BLaER1 (cell line): ENCODE results near the gene CDC42SE2.

Experiments used
- H3K27ac ChIP-seq: shearing (Covaris generic); formaldehyde crosslinking; 2 replicates; pipeline ENCODE4 v1.8.1; 2022
- H3K27me3 ChIP-seq: shearing (Covaris generic); formaldehyde crosslinking; 2 replicates; pipeline ENCODE4 v1.8.1; 2022
- H3K36me3 ChIP-seq: shearing (Covaris generic); formaldehyde crosslinking; 2 replicates; pipeline ENCODE4 v1.8.1; 2022
- H3K4me1 ChIP-seq: shearing (Covaris generic); formaldehyde crosslinking; 2 replicates; pipeline ENCODE4 v1.8.1; 2022
- H3K4me2 ChIP-seq: shearing (Covaris generic); formaldehyde crosslinking; 2 replicates; pipeline ENCODE4 v1.8.1; 2022
- H3K4me3 ChIP-seq: shearing (Covaris generic); formaldehyde crosslinking; 2 replicates; pipeline ENCODE4 v1.8.1; 2022
- H3K9ac ChIP-seq: shearing (Covaris generic); formaldehyde crosslinking; 2 replicates; pipeline ENCODE4 v1.8.1; 2022
- H3K9me3 ChIP-seq: shearing (Covaris generic); formaldehyde crosslinking; 2 replicates; pipeline ENCODE4 v1.8.1; 2022
- H4K20me1 ChIP-seq: shearing (Covaris generic); formaldehyde crosslinking; 2 replicates; pipeline ENCODE4 v1.8.1; 2022
- Cebpa-rat ChIP-seq: shearing (Covaris generic); IDR thresholded peaks from 2 replicates; pipeline ENCODE4 v1.8.1; 2022

Gene CDC42SE2

GRCh38 chr5:131413605-131414559 is 150.0 kb downstream of the CDC42SE2 start:
- Histone ChIP-seq H3K9ac (no peak overlapping the region), H3K36me3 (peaks cover 49% of the 10 kb centered on the region)

DNA sequence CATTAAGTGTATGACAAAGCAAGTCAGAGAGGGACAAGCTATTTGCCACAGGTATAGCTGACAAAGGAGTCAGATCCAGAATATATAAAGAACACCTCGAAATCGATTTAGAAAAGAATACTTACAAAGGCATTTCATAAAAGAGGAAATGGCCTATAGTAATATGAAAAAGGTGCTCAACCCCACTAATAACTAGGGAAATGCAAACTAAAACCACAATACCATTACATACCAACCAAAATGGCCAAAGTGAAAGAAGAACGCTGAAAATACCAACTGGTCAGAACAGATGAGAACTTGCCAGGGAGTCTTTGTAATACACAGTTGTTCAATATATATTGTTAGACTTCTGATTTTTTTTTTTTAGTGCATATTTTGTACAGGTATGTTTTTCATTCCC is 152.9 kb downstream of the CDC42SE2 start:
- H4K20me1 ChIP-seq: no peaks in the 10 kb centered on the region
- H3K4me2 ChIP-seq: no peak overlapping the region
- H3K9ac ChIP-seq: no peak overlapping the region
- TF ChIP-seq Cebpa-rat: no peak
- no peaks in the 10 kb centered on the region for H3K9me3 ChIP-seq
- H3K27me3 ChIP-seq: no peaks in the 10 kb centered on the region
- H3K4me3 ChIP-seq: no peak overlapping the region
- peaks cover 6% of the 10 kb centered on the region; the same call in 1 of the 2 replicates for H3K4me1 ChIP-seq
- H3K36me3 ChIP-seq: peaks cover 40% of the 10 kb centered on the region
- no peak overlapping the region for H3K27ac ChIP-seq

More at GRCh38 chr5:131413605-131414559, 150.0 kb downstream of the CDC42SE2 start:
- H3K9me3 ChIP-seq: no peaks in the 10 kb centered on the region
- no peaks in the 10 kb centered on the region for H3K27me3 ChIP-seq
- peaks cover 6% of the 10 kb centered on the region; the same call in 1 of the 2 replicates for H3K4me1 ChIP-seq
- H3K27ac ChIP-seq: no peak overlapping the region; the same call in 1 of the 2 replicates
- no peak overlapping the region for H3K4me2 ChIP-seq
- no peak overlapping the region for H3K4me3 ChIP-seq
- H4K20me1 ChIP-seq: no peaks in the 10 kb centered on the region
- TF ChIP-seq Cebpa-rat: no peak

- H4K20me1 ChIP-seq: no peaks in the 10 kb centered on the region
- H3K27me3 ChIP-seq: no peaks in the 10 kb centered on the region
- H3K27ac ChIP-seq: no peak overlapping the region
- H3K4me1 ChIP-seq: peaks cover 6% of the 10 kb centered on the region; the same call in 1 of the 2 replicates
- H3K4me3 ChIP-seq: no peak overlapping the region
- no peak for TF ChIP-seq Cebpa-rat
- peaks cover 43% of the 10 kb centered on the region for H3K36me3 ChIP-seq
- H3K9ac ChIP-seq: no peak overlapping the region
- H3K9me3 ChIP-seq: no peaks in the 10 kb centered on the region
- no peak overlapping the region for H3K4me2 ChIP-seq
Observed at GRCh38 chr5:131417240-131417869, 153.5 kb downstream of the CDC42SE2 start.

DNA sequence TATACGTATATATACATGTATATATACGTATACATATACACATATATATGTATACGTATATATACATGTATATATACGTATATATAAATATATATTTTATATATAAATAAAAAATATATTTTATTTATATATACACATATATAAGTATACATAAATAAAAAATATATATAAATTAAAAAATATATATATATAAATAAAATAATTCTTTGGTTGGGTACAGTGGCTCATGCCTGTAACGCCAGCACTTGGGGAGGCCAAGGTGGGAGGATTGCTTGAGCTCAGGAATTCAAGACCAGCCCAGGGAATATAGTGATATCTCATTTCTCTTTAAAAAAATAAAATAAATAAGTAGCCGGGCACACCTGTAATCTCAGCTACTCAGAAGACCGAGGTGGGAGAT is 155.0 kb downstream of the CDC42SE2 start:
- H3K4me1 ChIP-seq: peaks cover 6% of the 10 kb centered on the region; the same call in 1 of the 2 replicates

GRCh38 chr5:131419877-131420276 is 156.0 kb downstream of the CDC42SE2 start:
- Histone ChIP-seq H3K36me3 (peaks cover 42% of the 10 kb centered on the region), H3K4me3 (no peak overlapping the region), H3K27me3 (no peaks in the 10 kb centered on the region), H3K4me1 (no peaks in the 10 kb centered on the region), H3K4me2 (no peak overlapping the region), H4K20me1 (no peaks in the 10 kb centered on the region), H3K9me3 (no peaks in the 10 kb centered on the region), H3K27ac (no peak overlapping the region), H3K9ac (no peak overlapping the region)
- no peak for TF ChIP-seq Cebpa-rat

More for the DNA sequence above, 155.0 kb downstream of the CDC42SE2 start:
- no peak overlapping the region for H3K4me2 ChIP-seq
- H4K20me1 ChIP-seq: no peaks in the 10 kb centered on the region
- no peak for TF ChIP-seq Cebpa-rat
- H3K4me3 ChIP-seq: no peak overlapping the region
- no peaks in the 10 kb centered on the region for H3K27me3 ChIP-seq
- no peak overlapping the region for H3K27ac ChIP-seq
- H3K9ac ChIP-seq: no peak overlapping the region
- H3K36me3 ChIP-seq: peaks cover 48% of the 10 kb centered on the region
- no peaks in the 10 kb centered on the region for H3K9me3 ChIP-seq

DNA sequence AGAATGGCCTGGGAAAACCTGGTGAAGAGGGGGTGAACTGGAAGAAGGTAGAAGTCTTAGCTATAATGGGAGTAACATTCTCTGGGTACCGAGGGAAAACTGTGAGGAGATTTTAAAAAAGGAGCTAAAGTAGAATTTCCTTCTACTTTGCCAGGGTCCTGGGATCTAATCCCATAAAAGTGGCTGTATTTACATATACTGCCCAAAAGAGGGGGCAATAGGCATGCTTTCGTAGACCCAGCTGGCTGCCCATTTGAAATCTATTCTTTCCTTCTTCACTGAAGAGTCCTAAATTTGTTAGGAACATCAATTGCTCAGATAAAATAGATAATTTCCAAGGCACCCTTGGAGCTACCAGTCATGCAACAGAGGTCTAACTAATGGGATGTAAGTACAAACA is 159.2 kb downstream of the CDC42SE2 start:
- Histone ChIP-seq H3K36me3 (peaks cover 67% of the 10 kb centered on the region), H3K9me3 (no peaks in the 10 kb centered on the region), H3K4me3 (no peak overlapping the region), H3K4me1 (no peaks in the 10 kb centered on the region), H3K9ac (no peak overlapping the region), H3K27ac (no peak overlapping the region), H4K20me1 (peaks cover 16% of the 10 kb centered on the region; the same call in 1 of the 2 replicates), H3K27me3 (no peaks in the 10 kb centered on the region), H3K4me2 (no peak overlapping the region)
- TF ChIP-seq Cebpa-rat: no peak

GRCh38 chr5:131426011-131426410 is 162.2 kb downstream of the CDC42SE2 start:
- no peaks in the 10 kb centered on the region for H3K9me3 ChIP-seq
- H3K4me3 ChIP-seq: no peak overlapping the region
- peaks cover 26% of the 10 kb centered on the region; the same call in 1 of the 2 replicates for H4K20me1 ChIP-seq
- no peak overlapping the region for H3K9ac ChIP-seq
- H3K4me1 ChIP-seq: no peaks in the 10 kb centered on the region
- H3K27ac ChIP-seq: no peak overlapping the region
- no peaks in the 10 kb centered on the region for H3K27me3 ChIP-seq
- peaks cover 88% of the 10 kb centered on the region for H3K36me3 ChIP-seq
- TF ChIP-seq Cebpa-rat: no peak
- H3K4me2 ChIP-seq: no peak overlapping the region

- H3K9me3 ChIP-seq: no peaks in the 10 kb centered on the region
- peaks cover 100% of the 10 kb centered on the region for H3K36me3 ChIP-seq
- H3K4me3 ChIP-seq: no peak overlapping the region
- H3K27ac ChIP-seq: no peak overlapping the region
- H3K9ac ChIP-seq: no peak overlapping the region
- no peaks in the 10 kb centered on the region for H3K27me3 ChIP-seq
- H4K20me1 ChIP-seq: peaks cover 26% of the 10 kb centered on the region; the same call in 1 of the 2 replicates
- H3K4me2 ChIP-seq: no peak overlapping the region
- no peaks in the 10 kb centered on the region for H3K4me1 ChIP-seq
- TF ChIP-seq Cebpa-rat: no peak
Observed at GRCh38 chr5:131430794-131431193, 166.9 kb downstream of the CDC42SE2 start.

DNA sequence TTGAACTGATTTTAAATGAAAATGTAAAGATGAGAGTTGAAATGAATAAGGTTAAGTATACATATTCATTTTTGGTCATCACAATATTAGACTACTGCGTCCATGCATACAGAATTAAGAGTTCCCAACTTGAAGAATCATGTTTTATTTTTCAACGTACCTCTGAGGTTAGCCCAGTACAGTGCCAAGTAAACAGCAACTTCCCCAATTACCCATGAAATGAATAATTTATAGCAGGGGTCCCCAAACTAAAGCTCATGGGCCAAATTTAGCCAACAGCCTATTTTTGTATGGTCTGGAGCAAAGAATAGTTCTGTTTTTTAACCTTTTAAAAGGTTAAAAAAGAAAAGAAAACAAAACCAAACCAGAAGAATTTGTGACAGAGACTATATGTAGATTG is 167.9 kb downstream of the CDC42SE2 start:
- Histone ChIP-seq H3K27me3 (no peaks in the 10 kb centered on the region), H3K36me3 (peaks cover 97% of the 10 kb centered on the region), H3K4me2 (no peak overlapping the region), H3K4me3 (no peak overlapping the region), H3K9ac (no peak overlapping the region), H4K20me1 (peaks cover 22% of the 10 kb centered on the region; the same call in 1 of the 2 replicates), H3K27ac (no peak overlapping the region), H3K4me1 (no peaks in the 10 kb centered on the region), H3K9me3 (no peaks in the 10 kb centered on the region)
- TF ChIP-seq Cebpa-rat: no peak

DNA sequence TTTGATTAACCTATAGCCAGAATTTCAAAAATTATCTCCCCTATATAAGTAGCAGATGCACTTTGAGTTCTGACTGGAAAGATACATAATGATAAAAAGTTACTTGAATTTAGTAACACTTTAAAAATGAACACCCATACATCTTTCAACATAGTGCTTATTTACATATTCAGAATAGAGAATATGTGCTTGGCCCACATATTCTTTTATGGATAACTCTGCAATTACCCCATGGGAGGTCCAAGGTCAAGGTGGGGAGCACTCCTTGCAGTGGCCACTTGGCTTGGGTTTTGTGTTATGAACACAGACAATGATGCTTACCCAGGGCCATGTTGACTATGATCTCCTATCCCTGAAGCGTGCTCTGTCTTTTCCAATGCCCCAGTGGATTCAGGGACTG is 169.3 kb downstream of the CDC42SE2 start:
- Histone ChIP-seq H3K27ac (no peak overlapping the region), H3K36me3 (peaks cover 97% of the 10 kb centered on the region), H3K4me3 (no peak overlapping the region), H3K9me3 (no peaks in the 10 kb centered on the region), H3K4me1 (no peaks in the 10 kb centered on the region), H4K20me1 (peaks cover 10% of the 10 kb centered on the region; the same call in 1 of the 2 replicates), H3K9ac (no peak overlapping the region), H3K4me2 (no peak overlapping the region), H3K27me3 (no peaks in the 10 kb centered on the region)
- no peak for TF ChIP-seq Cebpa-rat
